ENCODE measurements around the gene BDP1. TPM values are rescaled to one million over a fixed set of nuclear protein-coding genes. Genes with fewer than 3 reads are reported as not detected.

BDP1 gene
- total and polyA plus RNA-seq, 2 of the 4 experiments (the other 2 are of a cell fraction) = 5.8 to 14.0 TPM

DNA sequence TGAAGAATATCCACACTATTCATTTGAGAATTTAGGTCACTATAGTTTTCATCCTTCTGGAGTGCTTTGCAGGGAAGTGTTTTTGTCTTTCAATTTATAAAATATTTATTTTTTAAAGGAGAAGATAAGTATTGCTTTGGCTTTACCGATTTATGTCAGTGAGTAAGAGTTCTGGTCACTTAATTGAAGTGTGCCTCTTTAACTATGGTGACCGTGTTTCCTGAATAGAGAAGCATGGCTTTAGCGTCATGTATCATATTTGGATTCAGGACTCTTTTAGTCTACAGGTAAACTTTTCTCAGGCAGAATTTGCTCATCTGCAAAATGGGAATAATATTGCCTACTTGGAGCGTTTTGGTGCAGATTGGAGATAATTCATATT is 902 bp downstream of the BDP1 start:
- peaks cover 5 to 8% of the 10 kb centered on the region in 2 experiments; a peak in 3 of 4 replicates for H3K79me1 ChIP-seq (ENCODE audit: low read depth in 1 of 2, low read length in 2 of 2)
- ChIA-PET POLR2A (ENCODE audit: unreplicated experiment) (no interaction called here), CTCF (interaction anchor here (1.4 kb wide), 1 partner anchor 15 kb away, joined by 4 read pairs; no protein-coding TSS in a partner anchor)

More for the DNA sequence above, 902 bp downstream of the BDP1 start:
- Histone ChIP-seq H3K9me3 (ENCODE audit: control insufficient read depth, insufficient read depth, low read length) (no peaks in the 10 kb centered on the region), H3K14ac (replicated peaks; ENCODE audit: low read depth, low read length) (0 out of 2 replicates have a peak overlapping the region, but pooled peaks have one; percentile 16), H3K27ac (ENCODE audit: insufficient read depth, low read length) (no peak overlapping the region), H2AK5ac (ENCODE audit: low read depth, low read length) (no peak overlapping the region), H2BK120ac (ENCODE audit: low read depth, low read length) (no peak overlapping the region), H2AFZ (replicated peaks; ENCODE audit: low read length, poor library complexity) (no peak overlapping the region), H3K56ac (ENCODE audit: extremely low read depth, insufficient read depth, low read length) (no peak overlapping the region), H3K4me3 (ENCODE audit: insufficient read depth, low read depth, low read length) (peak overlapping the region; percentile 92), H2BK5ac (ENCODE audit: low read depth, low read length, poor library complexity, severe bottlenecking) (peak overlapping the region; percentile 84), H3K4me2 (ENCODE audit: low read depth, low read length) (peak overlapping the region; percentile 97), H2BK15ac (ENCODE audit: low read depth, low read length) (no peak overlapping the region), H3K36me3 (ENCODE audit: control insufficient read depth, insufficient read depth, low read length) (peaks cover 9% of the 10 kb centered on the region), H4K20me1 (ENCODE audit: insufficient read depth, low read length) (no peaks in the 10 kb centered on the region; the same call in 1 of the 2 replicates), H3K27me3 (ENCODE audit: control insufficient read depth, insufficient read depth, low read length) (no peaks in the 10 kb centered on the region; the same call in 1 of the 2 replicates), H4K8ac (ENCODE audit: low read depth in 2 of 2, low read length in 2 of 2) (peak overlapping the region in 1 of 2 experiments; percentile 57; a peak in 1 of 4 replicates), H3K18ac (ENCODE audit: low read depth, low read length) (no peak overlapping the region), H4K91ac (ENCODE audit: insufficient read depth, low read depth, low read length) (no peak overlapping the region), H3K4me1 (ENCODE audit: control insufficient read depth, insufficient read depth, low read length) (no peaks in the 10 kb centered on the region), H3K23ac (ENCODE audit: low read depth, low read length) (0 out of 2 replicates have a peak overlapping the region, but pooled peaks have one; percentile 84), H4K5ac (ENCODE audit: low read depth, low read length) (peak overlapping the region; percentile 19; the same call in 1 of the 2 replicates), H3K4ac (ENCODE audit: low read depth, low read length) (no peak overlapping the region), H2BK20ac (ENCODE audit: low read depth, low read length) (no peak overlapping the region), H3K9me1 (ENCODE audit: insufficient read depth, low read length) (0 out of 2 replicates have a peak, but pooled peaks cover 5% of the 10 kb centered on the region), H3K9ac (ENCODE audit: low read depth, low read length) (peak overlapping the region; percentile 87), H2AK9ac (replicated peaks; ENCODE audit: low read depth, low read length, poor library complexity) (no peak overlapping the region)
- DNase-seq = no peak
- no TSS peak for BruUV-seq (replicated peaks)
- TF ChIP-seq, protein P1, sequence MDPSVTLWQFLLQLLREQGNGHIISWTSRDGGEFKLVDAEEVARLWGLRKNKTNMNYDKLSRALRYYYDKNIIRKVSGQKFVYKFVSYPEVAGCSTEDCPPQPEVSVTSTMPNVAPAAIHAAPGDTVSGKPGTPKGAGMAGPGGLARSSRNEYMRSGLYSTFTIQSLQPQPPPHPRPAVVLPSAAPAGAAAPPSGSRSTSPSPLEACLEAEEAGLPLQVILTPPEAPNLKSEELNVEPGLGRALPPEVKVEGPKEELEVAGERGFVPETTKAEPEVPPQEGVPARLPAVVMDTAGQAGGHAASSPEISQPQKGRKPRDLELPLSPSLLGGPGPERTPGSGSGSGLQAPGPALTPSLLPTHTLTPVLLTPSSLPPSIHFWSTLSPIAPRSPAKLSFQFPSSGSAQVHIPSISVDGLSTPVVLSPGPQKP (IDR thresholded peaks at IDR 0.05; ENCODE audit: borderline replicate concordance, low read depth, low read length) = no peak
- no peak for TF ChIP-seq SMC3 (IDR thresholded peaks at IDR 0.05; ENCODE audit: low read depth, low read length)
- no peak for TF ChIP-seq BHLHE40 (IDR thresholded peaks at IDR 0.05; ENCODE audit: low read depth, low read length)
- TF ChIP-seq MXI1 (IDR thresholded peaks at IDR 0.05; ENCODE audit: borderline replicate concordance, low read depth, low read length) = no peak
- no peak for TF ChIP-seq RFX5 (IDR thresholded peaks at IDR 0.05; ENCODE audit: low read depth, low read length)
- TF ChIP-seq FOS (IDR thresholded peaks at IDR 0.05; ENCODE audit: low read depth, low read length) = no peak
- no peak for TF ChIP-seq MAFK (IDR thresholded peaks at IDR 0.05; ENCODE audit: low read depth, low read length)
- TF ChIP-seq, protein P2, sequence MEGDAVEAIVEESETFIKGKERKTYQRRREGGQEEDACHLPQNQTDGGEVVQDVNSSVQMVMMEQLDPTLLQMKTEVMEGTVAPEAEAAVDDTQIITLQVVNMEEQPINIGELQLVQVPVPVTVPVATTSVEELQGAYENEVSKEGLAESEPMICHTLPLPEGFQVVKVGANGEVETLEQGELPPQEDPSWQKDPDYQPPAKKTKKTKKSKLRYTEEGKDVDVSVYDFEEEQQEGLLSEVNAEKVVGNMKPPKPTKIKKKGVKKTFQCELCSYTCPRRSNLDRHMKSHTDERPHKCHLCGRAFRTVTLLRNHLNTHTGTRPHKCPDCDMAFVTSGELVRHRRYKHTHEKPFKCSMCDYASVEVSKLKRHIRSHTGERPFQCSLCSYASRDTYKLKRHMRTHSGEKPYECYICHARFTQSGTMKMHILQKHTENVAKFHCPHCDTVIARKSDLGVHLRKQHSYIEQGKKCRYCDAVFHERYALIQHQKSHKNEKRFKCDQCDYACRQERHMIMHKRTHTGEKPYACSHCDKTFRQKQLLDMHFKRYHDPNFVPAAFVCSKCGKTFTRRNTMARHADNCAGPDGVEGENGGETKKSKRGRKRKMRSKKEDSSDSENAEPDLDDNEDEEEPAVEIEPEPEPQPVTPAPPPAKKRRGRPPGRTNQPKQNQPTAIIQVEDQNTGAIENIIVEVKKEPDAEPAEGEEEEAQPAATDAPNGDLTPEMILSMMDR (conservative IDR thresholded peaks at IDR 0.05; ENCODE audit: low read depth, low read length) = no peak
- no peak for TF ChIP-seq NFE2L2 (IDR thresholded peaks at IDR 0.05; ENCODE audit: low read depth, low read length)
- no peak for TF ChIP-seq CHD1 (IDR thresholded peaks at IDR 0.05; ENCODE audit: low read depth, low read length)
- TF ChIP-seq MAZ (IDR thresholded peaks at IDR 0.05; ENCODE audit: borderline replicate concordance, low read depth, low read length) = no peak
- no peak for TF ChIP-seq RCOR1 (IDR thresholded peaks at IDR 0.05; ENCODE audit: insufficient replicate concordance, low read length)
- in situ Hi-C loops (cut with MboI; ENCODE audit: low sequenced_read_pairs) (no loop called here), dilution Hi-C loops (cut with HindIII; ENCODE audit: low sequenced_read_pairs, unreplicated experiment) (no loop called here), intact Hi-C loops (cut with micrococcal nuclease) (loop anchor here (5.0 kb wide), 1 partner anchor 301 kb away; no protein-coding TSS in a partner anchor)
- ATAC-seq (ENCODE audit: low read depth) = no peak
- WGBS, 2 experiments (ENCODE audit: extremely low coverage in 2 of 2, insufficient read length in 1 of 2) = 0% methylated on average over 2 of the region's 4 CpGs; no CpG with 5 or more reads in 1 of the 2 experiments

Measured in IMR-90 (cell line).